ELR (cell line): ENCODE measurements around the gene HPF1.
"Not testable (repeated sequence)": the region's sequence is repeated elsewhere in the genome, so short reads cannot be mapped to it uniquely, and the experiment has no call there.

Source experiments
- DNase-seq: peaks from one replicate; pipeline ENCODE4 v3.0.0-alpha.2; 2015; ENCODE audit warnings: low read depth

The HPF1 gene

GRCh38 chr4:169757575-169758184 lies at the start of gene HPF1:
Gene HPF1, minus strand, starts transcription at chr4:169757944. Its CDS starts 67 bp downstream, at chr4:169757877.
- peak; percentile 93 for DNase-seq

GRCh38 chr4:169806770-169807169 lies 49.0 kb upstream of the HPF1 start:
- not testable (repeated sequence) for DNase-seq

GRCh38 chr4:169803413-169803812 lies 45.7 kb upstream of the HPF1 start:
- no peak for DNase-seq

- no peak for DNase-seq
Observed at GRCh38 chr4:169802873-169803272, 45.1 kb upstream of the HPF1 start.

GRCh38 chr4:169800541-169800940 lies 42.8 kb upstream of the HPF1 start:
- no peak for DNase-seq

GRCh38 chr4:169799260-169799659 lies 41.5 kb upstream of the HPF1 start:
- no peak for DNase-seq

- peak; percentile 71 for DNase-seq
Observed at GRCh38 chr4:169795585-169795984, 37.8 kb upstream of the HPF1 start.

- DNase-seq = peak; percentile 78
Observed at GRCh38 chr4:169791527-169792156, 33.9 kb upstream of the HPF1 start.

- peak; percentile 18 for DNase-seq
Observed at GRCh38 chr4:169791062-169791461, 33.3 kb upstream of the HPF1 start.

- no peak for DNase-seq
Observed at GRCh38 chr4:169774466-169775445, 17.0 kb upstream of the HPF1 start.

GRCh38 chr4:169773889-169774288 lies 16.1 kb upstream of the HPF1 start:
- DNase-seq = no peak

- not testable (repeated sequence) for DNase-seq
Observed at GRCh38 chr4:169771556-169772080, 13.9 kb upstream of the HPF1 start.

GRCh38 chr4:169770416-169770815 lies 12.7 kb upstream of the HPF1 start:
- no peak for DNase-seq

GRCh38 chr4:169768385-169768784 lies 10.6 kb upstream of the HPF1 start:
- no peak for DNase-seq

GRCh38 chr4:169766741-169767140 lies 9.0 kb upstream of the HPF1 start:
- no peak for DNase-seq

- DNase-seq = peak; percentile 7
Observed at GRCh38 chr4:169765835-169766234, 8.1 kb upstream of the HPF1 start.

GRCh38 chr4:169761846-169762245 lies 4.1 kb upstream of the HPF1 start:
- DNase-seq = no peak

- DNase-seq = no peak
Observed at GRCh38 chr4:169758401-169758962, 738 bp upstream of the HPF1 start.

- peak; percentile 15 for DNase-seq
Observed at GRCh38 chr4:169756971-169757574, 671 bp downstream of the HPF1 start.

GRCh38 chr4:169745291-169745690 lies 12.5 kb downstream of the HPF1 start:
- peak; percentile 18 for DNase-seq

GRCh38 chr4:169744601-169745000 lies 13.1 kb downstream of the HPF1 start:
- no peak for DNase-seq

GRCh38 chr4:169741569-169741968 lies 16.2 kb downstream of the HPF1 start:
- peak; percentile 29 for DNase-seq
